Measurements from ENCODE around the gene RAP2B. TPM values are rescaled to one million over a fixed set of nuclear protein-coding genes. Genes with fewer than 3 reads are reported as not detected.
"Not testable (repeated sequence)": the region's sequence is repeated elsewhere in the genome, so short reads cannot be mapped to it uniquely, and the experiment has no call there.

Gene RAP2B
- 1 to 10 TPM; 3.9 to 7.8 TPM for total RNA-seq
- polyA plus RNA-seq, result 1 to 10 TPM; 1.3 to 2.4 TPM

GRCh38 chr3:153161714-153162512 lies at the start of gene RAP2B:
Gene RAP2B (plus strand): TSS chr3:153162226. CDS start chr3:153162694, 468 bp downstream.
- Histone ChIP-seq H3K4me1 (ENCODE audit: control insufficient read depth in 4 of 4, insufficient read depth in 4 of 4, low read length in 3 of 4) (peaks cover 7 to 43% (median 22%) of the 10 kb centered on the region in 4 donors), H3K9me3 (ENCODE audit: control insufficient read depth in 4 of 4, low read length in 3 of 4) (no peaks in the 10 kb centered on the region)
- TF ChIP-seq RXRA (IDR thresholded peaks at IDR 0.05) (no peak), YY1 (IDR thresholded peaks at IDR 0.05) (peak; percentile 8), FOXA1 (IDR thresholded peaks at IDR 0.05) (no peak), HNF4A (conservative IDR thresholded peaks at IDR 0.05) (no peak)

DNA sequence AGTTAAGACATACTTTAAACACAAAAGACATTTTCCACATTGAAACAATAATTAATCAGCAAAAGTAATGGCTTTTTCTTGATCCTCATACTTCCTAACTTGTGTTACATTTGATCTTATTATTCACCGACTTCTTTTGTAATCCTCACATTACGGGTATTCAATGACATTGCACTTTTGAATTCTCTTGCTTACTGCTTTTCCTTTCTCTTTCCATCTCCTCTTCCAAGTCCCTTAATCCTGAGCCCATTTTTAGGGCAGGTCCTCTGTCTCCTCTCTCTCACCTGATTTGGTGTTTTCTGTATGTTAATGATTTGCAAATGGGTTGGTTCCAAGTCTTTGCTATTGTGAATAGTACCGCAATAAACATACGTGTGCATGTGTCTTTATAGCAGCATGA lies 48.5 kb upstream of the RAP2B start:
- TF ChIP-seq HNF4A (conservative IDR thresholded peaks at IDR 0.05) (no peak), HNF4G (IDR thresholded peaks at IDR 0.05) (no peak)
- Histone ChIP-seq H3K9me3 (ENCODE audit: control insufficient read depth in 4 of 4, low read length in 3 of 4) (no peaks in the 10 kb centered on the region), H3K27ac (ENCODE audit: low read depth in 1 of 2, low read length in 2 of 2) (no peak overlapping the region), H3K4me1 (ENCODE audit: control insufficient read depth in 4 of 4, insufficient read depth in 4 of 4, low read length in 3 of 4) (no peaks in the 10 kb centered on the region), H3K4me3 (ENCODE audit: low read depth in 1 of 3, low read length in 3 of 3) (no peak overlapping the region), H3K27me3 (ENCODE audit: control insufficient read depth in 4 of 4, insufficient read depth in 4 of 4, low read length in 3 of 4) (no peaks in the 10 kb centered on the region), H3K9ac (ENCODE audit: low read depth in 1 of 2, low read length in 2 of 2) (no peak overlapping the region), H3K36me3 (ENCODE audit: control insufficient read depth in 4 of 4, insufficient read depth in 3 of 4, low read depth in 1 of 4, low read length in 3 of 4) (no peaks in the 10 kb centered on the region)
- WGBS, result 88% methylated on average over 4 of the region's 4 CpGs
- no peak for DNase-seq (ENCODE audit: low spot score)

More at GRCh38 chr3:153161714-153162512, at the start of gene RAP2B:
- Histone ChIP-seq H3K9ac (ENCODE audit: low read depth in 1 of 2, low read length in 2 of 2) (peak within 1 kb of the TSS; percentile 48 to 72), H3K27ac (ENCODE audit: low read depth in 1 of 2, low read length in 2 of 2) (peak within 1 kb of the TSS; percentile 87 to 99), H3K27me3 (ENCODE audit: control insufficient read depth in 4 of 4, insufficient read depth in 4 of 4, low read length in 3 of 4) (no peaks in the 10 kb centered on the region), H3K4me3 (ENCODE audit: low read depth in 1 of 3, low read length in 3 of 3) (peak within 1 kb of the TSS; percentile 94 to 98 (median 98)), H3K36me3 (ENCODE audit: control insufficient read depth in 4 of 4, insufficient read depth in 3 of 4, low read depth in 1 of 4, low read length in 3 of 4) (no peaks in the 10 kb centered on the region)
- DNase-seq (ENCODE audit: low spot score), result peak; percentile 100
- WGBS, result under 1% methylated on average over 91 of the region's 91 CpGs

DNA sequence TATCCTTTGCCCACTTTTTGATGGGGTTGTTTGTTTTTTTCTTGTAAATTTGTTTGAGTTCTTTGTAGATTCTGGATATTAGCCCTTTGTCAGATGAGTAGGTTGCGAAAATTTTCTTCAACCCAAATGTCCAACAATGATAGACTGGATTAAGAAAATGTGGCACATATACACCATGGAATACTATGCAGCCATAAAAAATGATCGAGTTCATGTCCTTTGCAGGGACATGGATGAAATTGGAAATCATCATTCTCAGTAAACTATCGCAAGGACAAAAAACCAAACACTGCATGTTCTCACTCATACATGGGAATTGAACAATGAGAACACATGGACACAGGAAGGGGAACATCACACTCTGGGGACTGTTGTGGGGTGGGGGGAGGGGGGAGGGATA lies 47.8 kb upstream of the RAP2B start:
- 94% methylated on average over 3 of the region's 3 CpGs for WGBS
- not testable (repeated sequence) for H3K9ac ChIP-seq (ENCODE audit: low read depth in 1 of 2, low read length in 2 of 2); H3K4me1 ChIP-seq (ENCODE audit: control insufficient read depth in 4 of 4, insufficient read depth in 4 of 4, low read length in 3 of 4); H3K4me3 ChIP-seq (ENCODE audit: low read depth in 1 of 3, low read length in 3 of 3); H3K9me3 ChIP-seq (ENCODE audit: control insufficient read depth in 4 of 4, low read length in 3 of 4); H3K27ac ChIP-seq (ENCODE audit: low read depth in 1 of 2, low read length in 2 of 2); H3K27me3 ChIP-seq (ENCODE audit: control insufficient read depth in 4 of 4, insufficient read depth in 4 of 4, low read length in 3 of 4); H3K36me3 ChIP-seq (ENCODE audit: control insufficient read depth in 4 of 4, insufficient read depth in 3 of 4, low read depth in 1 of 4, low read length in 3 of 4); DNase-seq (ENCODE audit: low spot score)

DNA sequence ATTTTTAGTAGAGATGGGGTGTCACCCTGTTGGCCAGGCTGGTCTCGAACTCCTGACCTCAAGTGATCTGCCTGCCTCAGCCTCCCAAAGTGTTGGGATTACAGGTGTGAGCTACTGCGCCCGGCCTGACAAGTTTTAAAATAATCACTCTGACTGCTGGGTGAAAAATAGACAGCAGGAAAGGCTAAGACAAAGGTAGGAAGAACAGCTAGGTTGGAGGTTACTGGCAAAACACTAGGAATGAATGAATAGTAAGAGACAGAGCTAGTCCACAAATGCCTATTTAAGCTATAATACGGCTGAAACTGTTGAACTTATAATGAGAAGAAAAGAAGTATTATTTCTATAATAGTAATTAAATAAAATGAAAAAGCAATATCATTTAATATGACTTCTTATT lies 46.7 kb upstream of the RAP2B start:
- Histone ChIP-seq H3K4me1 (ENCODE audit: control insufficient read depth in 4 of 4, insufficient read depth in 4 of 4, low read length in 3 of 4) (no peaks in the 10 kb centered on the region), H3K4me3 (ENCODE audit: low read depth in 1 of 3, low read length in 3 of 3) (no peak overlapping the region), H3K9me3 (ENCODE audit: control insufficient read depth in 4 of 4, low read length in 3 of 4) (no peaks in the 10 kb centered on the region), H3K27me3 (ENCODE audit: control insufficient read depth in 4 of 4, insufficient read depth in 4 of 4, low read length in 3 of 4) (no peaks in the 10 kb centered on the region), H3K36me3 (ENCODE audit: control insufficient read depth in 4 of 4, insufficient read depth in 3 of 4, low read depth in 1 of 4, low read length in 3 of 4) (no peaks in the 10 kb centered on the region), H3K9ac (ENCODE audit: low read depth in 1 of 2, low read length in 2 of 2) (no peak overlapping the region), H3K27ac (ENCODE audit: low read depth in 1 of 2, low read length in 2 of 2) (no peak overlapping the region)
- DNase-seq (ENCODE audit: low spot score), result no peak
- WGBS, result 92% methylated on average over 4 of the region's 4 CpGs
- no peak for TF ChIP-seq CTCF (IDR thresholded peaks at IDR 0.05; ENCODE audit: low read depth, low read length, missing input control)
- no peak for TF ChIP-seq JUND (IDR thresholded peaks at IDR 0.05)
- TF ChIP-seq, protein P1, sequence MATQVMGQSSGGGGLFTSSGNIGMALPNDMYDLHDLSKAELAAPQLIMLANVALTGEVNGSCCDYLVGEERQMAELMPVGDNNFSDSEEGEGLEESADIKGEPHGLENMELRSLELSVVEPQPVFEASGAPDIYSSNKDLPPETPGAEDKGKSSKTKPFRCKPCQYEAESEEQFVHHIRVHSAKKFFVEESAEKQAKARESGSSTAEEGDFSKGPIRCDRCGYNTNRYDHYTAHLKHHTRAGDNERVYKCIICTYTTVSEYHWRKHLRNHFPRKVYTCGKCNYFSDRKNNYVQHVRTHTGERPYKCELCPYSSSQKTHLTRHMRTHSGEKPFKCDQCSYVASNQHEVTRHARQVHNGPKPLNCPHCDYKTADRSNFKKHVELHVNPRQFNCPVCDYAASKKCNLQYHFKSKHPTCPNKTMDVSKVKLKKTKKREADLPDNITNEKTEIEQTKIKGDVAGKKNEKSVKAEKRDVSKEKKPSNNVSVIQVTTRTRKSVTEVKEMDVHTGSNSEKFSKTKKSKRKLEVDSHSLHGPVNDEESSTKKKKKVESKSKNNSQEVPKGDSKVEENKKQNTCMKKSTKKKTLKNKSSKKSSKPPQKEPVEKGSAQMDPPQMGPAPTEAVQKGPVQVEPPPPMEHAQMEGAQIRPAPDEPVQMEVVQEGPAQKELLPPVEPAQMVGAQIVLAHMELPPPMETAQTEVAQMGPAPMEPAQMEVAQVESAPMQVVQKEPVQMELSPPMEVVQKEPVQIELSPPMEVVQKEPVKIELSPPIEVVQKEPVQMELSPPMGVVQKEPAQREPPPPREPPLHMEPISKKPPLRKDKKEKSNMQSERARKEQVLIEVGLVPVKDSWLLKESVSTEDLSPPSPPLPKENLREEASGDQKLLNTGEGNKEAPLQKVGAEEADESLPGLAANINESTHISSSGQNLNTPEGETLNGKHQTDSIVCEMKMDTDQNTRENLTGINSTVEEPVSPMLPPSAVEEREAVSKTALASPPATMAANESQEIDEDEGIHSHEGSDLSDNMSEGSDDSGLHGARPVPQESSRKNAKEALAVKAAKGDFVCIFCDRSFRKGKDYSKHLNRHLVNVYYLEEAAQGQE (IDR thresholded peaks at IDR 0.05), result no peak
- TF ChIP-seq, protein P2, sequence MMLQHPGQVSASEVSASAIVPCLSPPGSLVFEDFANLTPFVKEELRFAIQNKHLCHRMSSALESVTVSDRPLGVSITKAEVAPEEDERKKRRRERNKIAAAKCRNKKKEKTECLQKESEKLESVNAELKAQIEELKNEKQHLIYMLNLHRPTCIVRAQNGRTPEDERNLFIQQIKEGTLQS (IDR thresholded peaks at IDR 0.05), result no peak
- no peak for TF ChIP-seq MAX (IDR thresholded peaks at IDR 0.05)
- TF ChIP-seq GABPA (IDR thresholded peaks at IDR 0.05 in 1 of 2, conservative IDR thresholded peaks at IDR 0.05 in 1 of 2), result no peak
- no peak for TF ChIP-seq NR2F2 (IDR thresholded peaks at IDR 0.05)
- no peak for TF ChIP-seq FOXA1 (IDR thresholded peaks at IDR 0.05)
- TF ChIP-seq RXRA (IDR thresholded peaks at IDR 0.05), result no peak
- TF ChIP-seq ZBTB33 (IDR thresholded peaks at IDR 0.05), result no peak
- TF ChIP-seq SP1 (IDR thresholded peaks at IDR 0.05), result no peak
- TF ChIP-seq TAF1 (conservative IDR thresholded peaks at IDR 0.05), result no peak
- no peak for TF ChIP-seq HNF4G (IDR thresholded peaks at IDR 0.05)

Data from liver (tissue), 9 donors.